NCI-H2196 (cell line): ENCODE data around the gene NPIPA3.
"Not testable (repeated sequence)": the region's sequence is repeated elsewhere in the genome, so short reads cannot be mapped to it uniquely, and the experiment has no call there.

Experiments used
- DNase-seq: peaks from one replicate; lab custom pipeline; 2025; ENCODE audit not compliant: unreplicated experiment; lab: John Stamatoyannopoulos, UW

The NPIPA3 gene

GRCh38 chr16:14741794-14742193, 38.6 kb downstream of the NPIPA3 start:
- not testable (repeated sequence) for DNase-seq

- DNase-seq, result not testable (repeated sequence)
Observed at GRCh38 chr16:14742273-14743128, 39.3 kb downstream of the NPIPA3 start, which contains the start of gene NPIPA2. Gene NPIPA2 (plus strand): TSS chr16:14742533. CDS start chr16:14748066, 5,533 bp downstream.

GRCh38 chr16:14773654-14774053, 70.4 kb downstream of the NPIPA3 start:
- DNase-seq, result not testable (repeated sequence)

GRCh38 chr16:14775624-14776023, 72.4 kb downstream of the NPIPA3 start:
- not testable (repeated sequence) for DNase-seq
